ENCODE measurements around the gene SELENOP. TPM values are rescaled to one million over a fixed set of nuclear protein-coding genes. Genes with fewer than 3 reads are reported as not detected.

SELENOP gene
- total and polyA plus RNA-seq, 2 of the 13 experiments (the other 11 are each of a cell fraction or from before 2014, with no cell fraction given): 1,895 to 2,083 TPM

GRCh38 chr5:42781584-42781983 lies 30.1 kb downstream of the SELENOP start:
- ChIA-PET POLR2A (no interaction called here), CTCF (ENCODE audit: low intra/inter-chr PET ratio, low total read pairs) (no interaction called here)

More at GRCh38 chr5:42781584-42781983, 30.1 kb downstream of the SELENOP start:
- no TSS peak for BruUV-seq (replicated peaks)
- H3K27me3 ChIP-seq (ENCODE audit: control insufficient read depth in 1 of 2, insufficient read depth in 2 of 2, low read length in 2 of 2): no peaks in the 10 kb centered on the region; a peak in 1 of 5 replicates
- H3K9ac ChIP-seq (ENCODE audit: insufficient read depth, low read depth, low read length): no peak overlapping the region
- intact Hi-C loops (cut with micrococcal nuclease; ENCODE audit: unreplicated experiment): no loop called here
- no peak overlapping the region for H3K4me2 ChIP-seq (ENCODE audit: low read depth, low read length)
- 0% methylated on average over 1 of the region's 1 CpG for WGBS (ENCODE audit: low lambda C conversion rate)
- TF ChIP-seq HDAC2 (CRISPR knock-in tag; IDR thresholded peaks at IDR 0.05) (no peak), IKZF1 (IDR thresholded peaks at IDR 0.05) (no peak), CEBPB (IDR thresholded peaks at IDR 0.05; ENCODE audit: borderline replicate concordance, low read depth, low read length) (no peak), DRAP1 (CRISPR knock-in tag; IDR thresholded peaks at IDR 0.05) (no peak), KDM6A (CRISPR knock-in tag; IDR thresholded peaks at IDR 0.05; ENCODE audit: low read depth) (no peak), TBX3 (IDR thresholded peaks at IDR 0.05; ENCODE audit: borderline replicate concordance) (no peak), ZNF558 (CRISPR knock-in tag; IDR thresholded peaks at IDR 0.05; ENCODE audit: borderline replicate concordance) (no peak), ZNF747 (CRISPR knock-in tag; IDR thresholded peaks at IDR 0.05; ENCODE audit: borderline replicate concordance) (no peak), ZKSCAN1 (IDR thresholded peaks at IDR 0.05; ENCODE audit: low read length) (no peak), FOXK1 (CRISPR knock-in tag; IDR thresholded peaks at IDR 0.05; ENCODE audit: borderline replicate concordance, low read depth) (no peak), ZBTB39 (CRISPR knock-in tag; IDR thresholded peaks at IDR 0.05) (no peak), PAF1 (CRISPR knock-in tag; IDR thresholded peaks at IDR 0.05) (no peak), ZNF232 (CRISPR knock-in tag; IDR thresholded peaks at IDR 0.05; ENCODE audit: borderline replicate concordance) (no peak), PITX1 (CRISPR knock-in tag; IDR thresholded peaks at IDR 0.05) (no peak), STAT6 (CRISPR knock-in tag; IDR thresholded peaks at IDR 0.05; ENCODE audit: borderline replicate concordance) (no peak)
- no peaks in the 10 kb centered on the region for H4K20me1 ChIP-seq (ENCODE audit: insufficient read depth, low read length)
- ATAC-seq (no peak), DNase-seq (ENCODE audit: low spot score) (no peak), FAIRE-seq (no peak)
- H3K9me3 ChIP-seq (ENCODE audit: low read length): peaks cover 4% of the 10 kb centered on the region
- no peaks in the 10 kb centered on the region for H3K79me2 ChIP-seq (ENCODE audit: insufficient read depth, low read length)
- H3K4me3 ChIP-seq (replicated peaks in 1 of 3; ENCODE audit: insufficient read depth in 1 of 3, low read depth in 2 of 3, low read length in 3 of 3): no peak overlapping the region
- in situ Hi-C loops (cut with HindIII; ENCODE audit: extremely low pct_ligation_motif_present, low pct_unique_long_range_greater_than_20kb): no loop called here
- H2AFZ ChIP-seq (ENCODE audit: low read length): no peak overlapping the region
- no peaks in the 10 kb centered on the region for H3K4me1 ChIP-seq (ENCODE audit: insufficient read depth, low read length)
- no peaks in the 10 kb centered on the region for H3K36me3 ChIP-seq (replicated peaks in 1 of 2; ENCODE audit: control insufficient read depth in 1 of 2, insufficient read depth in 2 of 2, low read length in 2 of 2)
- no peak overlapping the region for H3K27ac ChIP-seq (ENCODE audit: extremely low read length, insufficient read depth, low read length)
